CD4-positive, alpha-beta T cell (primary cell): ENCODE measurements around the gene CAVIN1. TPM values are rescaled to one million over a fixed set of nuclear protein-coding genes. Genes with fewer than 3 reads are reported as not detected.
A peak's percentile ranks its signal among the peaks of the same experiment; 100 is the strongest.

Experiments
- ATAC-seq: fragments of 200-7000 bp; cut with Tn5 transposase; one replicate; pipeline ENCODE4 v1.10.0; 2022; ENCODE audit warnings: mild to moderate bottlenecking; ENCODE audit not compliant: poor library complexity
- CTCF ChIA-PET: fragments of 350-600 bp; sonication (Branson Sonifier 250); formaldehyde crosslinking; loops from one replicate; lab custom pipeline; 2021; ENCODE audit warnings: antibody characterized with exemption, inconsistent platforms; lab: Charles Lee
- POLR2A ChIA-PET: fragments of 350-600 bp; sonication (Branson Sonifier 250); formaldehyde crosslinking; loops from one replicate; lab custom pipeline; 2021; ENCODE audit warnings: antibody characterized with exemption, inconsistent platforms; lab: Charles Lee
- DNase-seq, 14 experiments: peaks; one replicate each; pipeline ENCODE4 v3.0.0-alpha.2; 2013 to 2020; ENCODE audit warnings: mixed read lengths in 2 of 14
- H3K27ac ChIP-seq, 2 donors: one replicate each; pipeline versions ENCODE4 v1.5.1 to v1.7.0; 2013; ENCODE audit warnings: low read length in 2 of 2, low read depth in 1 of 2, mild to moderate bottlenecking in 1 of 2
- H3K27me3 ChIP-seq, 2 experiments: 1 replicate in 1 of 2; 2 replicates in 1 of 2; pipeline versions ENCODE4 v1.6.1 to v1.7.0; 2013; ENCODE audit warnings: low read length in 2 of 2, control low read depth in 1 of 2, mild to moderate bottlenecking in 1 of 2, moderate library complexity in 1 of 2; ENCODE audit not compliant: insufficient read depth in 2 of 2, control insufficient read depth in 1 of 2
- H3K36me3 ChIP-seq: one replicate; pipeline ENCODE4 v1.6.1; 2013; ENCODE audit warnings: low read length, control low read depth; ENCODE audit not compliant: insufficient read depth
- H3K4me1 ChIP-seq: one replicate; pipeline ENCODE4 v1.6.1; 2013; ENCODE audit warnings: low read length, control low read depth; ENCODE audit not compliant: insufficient read depth
- H3K4me3 ChIP-seq: one replicate; pipeline ENCODE4 v1.5.1; 2013; ENCODE audit warnings: mild to moderate bottlenecking, low read length, moderate library complexity
- H3K9me3 ChIP-seq, 2 experiments: 1 replicate in 1 of 2; 2 replicates in 1 of 2; pipeline versions ENCODE4 v1.6.1 to v1.7.0; 2013; ENCODE audit warnings: low read length in 2 of 2, mild to moderate bottlenecking in 2 of 2, control low read depth in 1 of 2, moderate library complexity in 1 of 2; ENCODE audit not compliant: control insufficient read depth in 1 of 2, insufficient read depth in 1 of 2
- H3K27ac Mint-ChIP-seq: one replicate; pipeline ENCODE4 v1.8.0; 2020; ENCODE audit warnings: mixed read lengths
- H3K27me3 Mint-ChIP-seq: one replicate; pipeline ENCODE4 v1.8.0; 2021; ENCODE audit warnings: mixed read lengths
- H3K36me3 Mint-ChIP-seq: one replicate; pipeline ENCODE4 v1.8.0; 2021; ENCODE audit warnings: low read depth, mixed read lengths
- H3K4me1 Mint-ChIP-seq: one replicate; pipeline ENCODE4 v1.8.0; 2021; ENCODE audit warnings: low read depth, mixed read lengths
- H3K4me3 Mint-ChIP-seq: one replicate; pipeline ENCODE4 v1.8.0; 2020; ENCODE audit warnings: mild to moderate bottlenecking, mixed read lengths
- H3K9me3 Mint-ChIP-seq: one replicate; pipeline ENCODE4 v1.8.0; 2020; ENCODE audit warnings: mixed read lengths
- CTCF ChIP-seq: fragments of 200-600 bp; IDR thresholded peaks from one replicate; pipeline ENCODE4 v1.8.0; 2022; ENCODE audit warnings: antibody characterized with exemption, mild to moderate bottlenecking
- intact Hi-C, 2 experiments: fragments of 100-400 bp; cut with DNase I in 1 of 2; cut with micrococcal nuclease in 1 of 2; formaldehyde crosslinking; loops; one replicate each; pipeline versions ENCODE4 v1.15.1 to v1.9.0; 2023 to 2025; cut with DNase I, micrococcal nuclease
- total RNA-seq, 174 experiments: library from RNA in 2 of 174; stranded (reverse) in 2 of 174; gene quantifications; one replicate each; pipeline ENCODE4 v1.2.3 and lab custom pipeline; 2021 to 2026

CAVIN1 gene
- total RNA-seq, 2 experiments from 2014 or later = 0.14 to 0.16 TPM

- Mint-ChIP-seq H3K4me1 (peaks cover 47% of the 10 kb centered on the region), H3K27me3 (no peaks in the 10 kb centered on the region), H3K36me3 (peaks cover 28% of the 10 kb centered on the region), H3K9me3 (no peaks in the 10 kb centered on the region), H3K27ac (peak overlapping the region; percentile 85), H3K4me3 (no peak overlapping the region)
- H3K4me1 ChIP-seq = peaks cover 45% of the 10 kb centered on the region
- intact Hi-C loops = loop anchor here in 1 of 2 experiments (5.0 kb wide), 1 partner anchor 38 kb away; the partner anchor contains the start of gene CAVIN1
- ChIA-PET CTCF (interaction anchor here (0.8 to 1.3 kb wide), 3 partner anchors 9 to 231 kb away, joined by 3 read pairs; no protein-coding TSS in a partner anchor), POLR2A (interaction anchor here (1.0 to 1.5 kb wide), 4 partner anchors 8 to 494 kb away, joined by 3 to 6 read pairs (median 3); partner anchors contain the start of genes CNP and STAT3)
- H3K36me3 ChIP-seq = no peaks in the 10 kb centered on the region
- no peak overlapping the region for H3K4me3 ChIP-seq
- no peaks in the 10 kb centered on the region for H3K27me3 ChIP-seq
- ATAC-seq (no peak), DNase-seq (no peak)
- TF ChIP-seq CTCF = no peak
- H3K9me3 ChIP-seq = no peaks in the 10 kb centered on the region
- no peak overlapping the region for H3K27ac ChIP-seq
These were observed 37.3 kb upstream of the CAVIN1 start for GRCh38 chr17:42460371-42460770.

GRCh38 chr17:42459801-42460281 lies 36.8 kb upstream of the CAVIN1 start:
- H3K27me3 Mint-ChIP-seq = no peaks in the 10 kb centered on the region
- H3K4me1 Mint-ChIP-seq = peaks cover 47% of the 10 kb centered on the region
- peak overlapping the region; percentile 92 for H3K4me3 Mint-ChIP-seq
- DNase-seq (peak in 4 of 14 experiments; percentile 17 to 61 (median 52)), ATAC-seq (peak; percentile 32)
- peaks cover 28% of the 10 kb centered on the region for H3K36me3 Mint-ChIP-seq
- POLR2A ChIA-PET = interaction anchor here (0.8 to 1.5 kb wide), 6 partner anchors 9 to 493 kb away, joined by 3 to 6 read pairs (median 3); partner anchors contain the start of genes CNP and STAT3
- H3K9me3 Mint-ChIP-seq = no peaks in the 10 kb centered on the region
- Histone ChIP-seq H3K27ac (no peak overlapping the region), H3K4me1 (peaks cover 45% of the 10 kb centered on the region), H3K36me3 (no peaks in the 10 kb centered on the region), H3K9me3 (no peaks in the 10 kb centered on the region), H3K27me3 (no peaks in the 10 kb centered on the region), H3K4me3 (peak overlapping the region; percentile 64)
- intact Hi-C loops = loop anchor here (2.0 to 5.0 kb wide), 3 partner anchors 25 to 123 kb away; partner anchors contain the start of gene CAVIN1 (in 1 of the 2)
- CTCF ChIA-PET = interaction anchor here (0.8 to 1.3 kb wide), 3 partner anchors 9 to 230 kb away, joined by 3 read pairs; no protein-coding TSS in a partner anchor
- H3K27ac Mint-ChIP-seq = peak overlapping the region; percentile 85
- no peak for TF ChIP-seq CTCF

- peak; percentile 23 for TF ChIP-seq CTCF
- ChIA-PET POLR2A (interaction anchor here (0.8 to 1.1 kb wide), 4 partner anchors 9 to 493 kb away, joined by 3 to 4 read pairs (median 3); partner anchors contain the start of gene CNP), CTCF (interaction anchor here (0.8 to 1.3 kb wide), 3 partner anchors 10 to 230 kb away, joined by 3 read pairs; no protein-coding TSS in a partner anchor)
- Mint-ChIP-seq H3K9me3 (no peaks in the 10 kb centered on the region), H3K4me1 (peaks cover 47% of the 10 kb centered on the region), H3K4me3 (peak overlapping the region; percentile 92), H3K27ac (peak overlapping the region; percentile 85), H3K36me3 (peaks cover 28% of the 10 kb centered on the region), H3K27me3 (no peaks in the 10 kb centered on the region)
- ATAC-seq (peak; percentile 11), DNase-seq (peak in 4 of 14 experiments; percentile 39 to 44 (median 41))
- intact Hi-C loops = loop anchor here in 1 of 2 experiments (2.0 to 5.0 kb wide), 2 partner anchors 25 to 122 kb away; no protein-coding TSS in a partner anchor
- no peaks in the 10 kb centered on the region for H3K36me3 ChIP-seq
- peaks cover 45% of the 10 kb centered on the region for H3K4me1 ChIP-seq
- no peaks in the 10 kb centered on the region for H3K9me3 ChIP-seq
- H3K4me3 ChIP-seq = peak overlapping the region; percentile 64
- no peaks in the 10 kb centered on the region for H3K27me3 ChIP-seq
- peak overlapping the region in 1 of 2 donors; percentile 3 for H3K27ac ChIP-seq
These were observed 36.3 kb upstream of the CAVIN1 start for GRCh38 chr17:42459256-42459800.
